Mammary epithelial cell (primary cell): Measurements from ENCODE around the gene RPUSD4.

Experiments
- CTCF ChIP-seq, 2 donors: IDR thresholded peaks in 1 of 2; conservative IDR thresholded peaks in 1 of 2; 2 replicates each; pipeline ENCODE4 v1.5.1; 2011 to 2012; ENCODE audit warnings: inconsistent platforms in 2 of 2, low read length in 2 of 2, mild to moderate bottlenecking in 2 of 2, control low read depth in 1 of 2, low read depth in 1 of 2; ENCODE audit not compliant: insufficient read depth in 1 of 2; ENCODE audit errors: extremely low read depth in 1 of 2
- EZH2 ChIP-seq: IDR thresholded peaks from 2 replicates; pipeline ENCODE4 v1.6.1; 2012; ENCODE audit warnings: low read length, inconsistent platforms, borderline replicate concordance

- TF ChIP-seq CTCF (conservative IDR thresholded peaks at IDR 0.05 in 1 of 2, IDR thresholded peaks at IDR 0.05 in 1 of 2; ENCODE audit: extremely low read depth in 1 of 2, insufficient read depth in 1 of 2, low read depth in 1 of 2, low read length in 2 of 2) (no peak), EZH2 (no peak)
Measured at GRCh38 chr11:126174816-126175215, 36.6 kb downstream of the RPUSD4 start.
